Measurements from ENCODE around the gene GNAT2.

The GNAT2 gene

GRCh38 chr1:109615879-109616278, 3.5 kb downstream of the GNAT2 start:
- DNase-seq (ENCODE audit: insufficient read length, low spot score) (no peak), FAIRE-seq (no peak)

GRCh38 chr1:109613361-109614147, 5.9 kb downstream of the GNAT2 start:
- FAIRE-seq (no peak), DNase-seq (ENCODE audit: insufficient read length, low spot score) (no peak)

DNA sequence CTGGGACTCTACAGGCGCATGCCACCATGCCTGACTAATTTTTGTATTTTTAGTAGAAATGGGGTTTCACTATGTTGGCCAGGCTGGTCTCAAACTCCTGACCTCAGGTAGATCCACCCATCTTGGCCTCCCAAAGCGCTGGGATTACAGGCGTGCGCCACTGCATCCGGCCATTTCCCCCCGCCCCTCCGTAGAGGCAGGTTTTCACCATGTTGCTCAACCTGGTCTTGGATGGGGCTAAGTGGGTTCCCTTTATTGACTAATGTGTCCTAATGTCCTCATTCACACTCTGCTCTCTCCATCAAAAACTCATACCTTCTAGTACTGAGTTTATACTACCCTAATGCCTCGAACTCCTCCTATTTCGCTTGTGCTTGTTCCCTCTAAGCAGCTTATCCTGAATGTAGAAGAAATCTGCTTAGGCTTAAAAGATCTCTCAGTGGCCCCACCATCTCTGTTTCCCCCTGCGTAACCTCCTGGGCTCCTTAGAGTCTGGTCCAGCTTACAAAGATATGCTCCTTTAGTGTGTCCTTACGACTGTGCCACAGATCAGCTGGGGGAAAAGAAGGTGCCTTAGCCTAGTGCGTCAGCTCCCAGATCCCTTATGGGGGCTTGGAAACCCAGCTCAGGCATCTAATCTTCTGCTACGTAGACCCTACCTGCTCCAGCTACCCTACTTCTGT, 8.0 kb downstream of the GNAT2 start:
- DNase-seq (ENCODE audit: insufficient read length, low spot score) (no peak), FAIRE-seq (no peak)

GRCh38 chr1:109610609-109611307, 8.7 kb downstream of the GNAT2 start:
- DNase-seq (ENCODE audit: insufficient read length, low spot score) (no peak), FAIRE-seq (no peak)

DNA sequence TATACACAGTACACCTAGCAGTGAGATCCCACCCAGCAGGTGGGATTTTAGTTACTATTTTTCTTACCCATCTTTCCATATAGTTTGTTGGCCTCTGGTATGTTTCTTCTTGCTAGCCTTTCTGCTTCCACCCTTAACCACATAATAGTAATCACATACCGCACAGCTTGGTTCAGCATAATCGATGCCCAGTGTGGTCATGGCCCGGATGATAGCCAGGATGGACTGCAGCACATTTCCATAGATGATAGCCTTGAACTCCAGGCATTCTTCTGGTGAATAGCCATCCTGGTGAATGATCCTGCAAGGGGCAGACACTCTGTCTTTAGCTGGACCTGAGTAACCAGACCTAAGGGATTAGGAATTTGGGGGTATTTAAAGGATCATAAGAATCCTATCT, 9.5 kb downstream of the GNAT2 start:
- FAIRE-seq: no peak

DNA sequence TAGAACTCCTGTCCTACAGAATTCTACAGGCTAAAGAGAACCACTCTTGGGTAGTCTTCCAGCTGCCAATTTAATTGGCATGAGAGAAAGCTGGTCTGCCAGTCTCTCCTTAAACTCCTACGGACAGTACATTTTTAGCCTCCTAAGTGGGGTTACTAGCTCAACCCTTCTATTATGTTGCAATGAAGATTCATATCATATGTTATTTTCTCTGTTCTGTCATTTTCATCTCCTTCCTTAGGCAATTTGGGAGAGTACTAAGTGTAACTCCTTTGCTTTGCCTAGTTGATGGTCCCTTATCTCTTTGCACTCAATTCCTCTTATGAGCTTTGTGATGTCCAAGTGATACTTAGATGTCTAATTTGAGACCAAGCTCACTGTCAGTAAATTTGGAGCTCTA, 14.0 kb downstream of the GNAT2 start:
- no peak for DNase-seq (ENCODE audit: insufficient read length, low spot score)
- FAIRE-seq: no peak

More for the DNA sequence above, 9.5 kb downstream of the GNAT2 start:
- DNase-seq (ENCODE audit: insufficient read length, low spot score): no peak

GRCh38 chr1:109603229-109603628, 16.2 kb downstream of the GNAT2 start:
- DNase-seq (ENCODE audit: insufficient read length, low spot score) (no peak), FAIRE-seq (no peak)

GRCh38 chr1:109598655-109599054, 20.8 kb downstream of the GNAT2 start:
- no peak for DNase-seq (ENCODE audit: insufficient read length, low spot score)
- no peak for FAIRE-seq

DNA sequence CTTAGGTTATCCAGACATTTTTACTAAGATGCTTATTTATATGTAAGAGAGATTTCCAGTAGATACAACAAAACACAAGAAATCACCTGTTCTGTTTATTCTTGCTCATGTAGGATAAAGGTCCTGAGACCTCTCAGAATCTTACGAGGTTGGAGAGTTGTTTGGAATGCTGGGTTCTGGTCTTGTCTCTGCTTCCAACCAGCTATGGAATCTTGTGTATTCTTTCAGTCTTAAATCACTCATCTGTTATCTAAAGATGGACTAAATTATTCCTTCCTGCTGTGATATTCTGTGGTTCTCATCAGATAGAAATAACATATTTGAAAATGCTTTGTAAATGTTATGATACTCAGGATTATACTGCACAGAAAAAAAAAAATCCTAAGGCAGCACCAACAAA, 21.3 kb downstream of the GNAT2 start:
- no peak for DNase-seq (ENCODE audit: insufficient read length, low spot score)
- no peak for FAIRE-seq

DNA sequence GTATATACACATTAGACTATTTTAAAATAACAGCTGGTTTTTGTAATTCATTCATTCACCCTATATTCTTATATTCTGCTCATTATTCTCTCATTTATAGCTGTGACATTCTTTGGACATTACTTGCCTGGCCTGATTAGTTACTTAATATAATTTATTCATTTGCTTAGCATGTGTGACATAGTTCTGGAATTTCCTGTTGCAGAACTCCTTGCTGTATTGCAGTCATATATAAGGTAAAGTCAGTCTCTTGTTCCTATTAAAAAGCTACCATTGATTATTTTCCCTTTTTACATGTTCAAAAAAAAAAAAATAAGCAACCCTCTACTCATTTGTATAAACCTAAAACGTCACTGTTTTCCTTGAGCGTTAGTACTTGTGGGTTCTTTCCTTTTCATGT, 23.9 kb downstream of the GNAT2 start:
- FAIRE-seq: no peak

GRCh38 chr1:109592916-109593315, 26.5 kb downstream of the GNAT2 start:
- DNase-seq (ENCODE audit: insufficient read length, low spot score): no peak
- no peak for FAIRE-seq

More for the DNA sequence above, 23.9 kb downstream of the GNAT2 start:
- no peak for DNase-seq (ENCODE audit: insufficient read length, low spot score)

DNA sequence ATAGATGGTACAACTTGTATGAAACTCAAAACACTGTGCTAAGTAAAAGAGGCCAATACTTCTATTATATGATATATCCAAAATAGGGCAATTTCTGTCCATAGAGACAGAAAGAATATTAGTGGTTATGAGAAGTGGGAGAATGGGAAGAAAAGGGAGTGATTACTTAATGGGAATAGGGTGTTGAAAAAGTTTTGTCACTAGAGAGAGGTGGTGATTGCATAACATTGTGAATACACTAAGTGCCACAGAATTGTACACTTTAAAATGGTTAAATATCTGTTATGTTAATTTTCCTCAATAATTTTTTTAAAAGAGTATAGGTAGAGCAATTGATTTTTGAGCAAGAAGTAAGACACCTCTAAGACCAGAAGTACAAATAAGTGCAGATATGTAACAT, 29.7 kb downstream of the GNAT2 start:
- FAIRE-seq (no peak), DNase-seq (ENCODE audit: insufficient read length, low spot score) (no peak)

- DNase-seq (ENCODE audit: insufficient read length, low spot score) (no peak), FAIRE-seq (no peak)
Observed at GRCh38 chr1:109589177-109589576, 30.2 kb downstream of the GNAT2 start.

DNA sequence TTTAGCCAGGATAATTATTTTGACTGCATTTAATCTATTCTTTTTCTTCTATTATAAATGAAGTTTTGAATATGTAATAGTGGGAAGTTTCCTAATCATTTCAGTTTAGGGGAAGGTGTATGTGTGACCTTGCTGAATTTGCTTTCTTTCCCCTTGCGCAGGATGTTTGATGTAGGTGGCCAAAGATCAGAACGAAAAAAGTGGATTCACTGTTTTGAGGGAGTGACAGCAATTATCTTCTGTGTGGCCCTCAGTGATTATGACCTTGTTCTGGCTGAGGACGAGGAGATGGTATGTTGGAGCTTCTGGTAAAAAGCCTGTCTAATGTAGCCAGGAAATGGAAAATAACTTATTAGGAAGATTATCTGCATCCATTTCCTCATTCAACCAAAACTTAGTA, 33.4 kb downstream of the GNAT2 start:
- DNase-seq (ENCODE audit: insufficient read length, low spot score): no peak

GRCh38 chr1:109584766-109585165, 34.6 kb downstream of the GNAT2 start:
- DNase-seq (ENCODE audit: insufficient read length, low spot score) (no peak), FAIRE-seq (no peak)

More for the DNA sequence above, 33.4 kb downstream of the GNAT2 start:
- no peak for FAIRE-seq

GRCh38 chr1:109582021-109582420, 37.4 kb downstream of the GNAT2 start:
- FAIRE-seq: no peak

DNA sequence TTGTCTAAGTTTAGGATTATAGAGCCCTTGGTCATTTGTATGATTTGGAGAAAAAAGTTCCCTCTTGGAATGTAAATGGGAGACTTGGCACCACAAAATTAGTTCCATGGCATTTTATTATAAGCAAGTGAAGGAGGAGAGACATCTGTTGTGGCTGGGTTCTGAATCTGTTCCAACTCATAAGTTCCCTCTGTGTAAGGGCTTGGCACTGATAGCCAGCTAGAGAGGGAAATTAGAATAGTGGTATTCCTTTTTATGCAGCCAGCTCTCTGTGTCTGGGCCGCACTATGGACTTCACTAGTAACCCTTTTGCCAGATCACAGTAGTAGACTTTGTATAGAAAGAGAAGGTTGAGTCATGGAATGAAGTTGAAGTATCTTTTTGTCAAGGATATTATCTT, 39.9 kb downstream of the GNAT2 start:
- DNase-seq (ENCODE audit: insufficient read length, low spot score) (no peak), FAIRE-seq (no peak)

More at GRCh38 chr1:109582021-109582420, 37.4 kb downstream of the GNAT2 start:
- DNase-seq (ENCODE audit: insufficient read length, low spot score): no peak

GRCh38 chr1:109578947-109579443, 40.4 kb downstream of the GNAT2 start:
- FAIRE-seq (no peak), DNase-seq (ENCODE audit: insufficient read length, low spot score) (no peak)

DNA sequence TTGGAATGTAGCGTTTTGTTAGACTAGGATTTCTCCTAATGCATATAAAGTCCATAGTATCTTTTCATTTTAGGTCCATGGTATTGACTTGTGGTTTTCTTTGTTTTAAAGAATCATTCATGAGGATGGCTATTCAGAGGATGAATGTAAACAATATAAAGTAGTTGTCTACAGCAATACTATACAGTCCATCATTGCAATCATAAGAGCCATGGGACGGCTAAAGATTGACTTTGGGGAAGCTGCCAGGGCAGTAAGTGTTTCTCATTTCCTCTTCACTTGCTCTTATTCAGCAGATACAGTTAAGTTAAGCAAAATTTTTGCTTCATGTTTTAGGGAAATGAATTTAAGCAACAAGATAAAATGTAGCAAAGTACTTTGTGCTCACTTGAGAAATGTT, 45.6 kb downstream of the GNAT2 start:
- no peak for FAIRE-seq
- no peak for DNase-seq (ENCODE audit: insufficient read length, low spot score)

DNA sequence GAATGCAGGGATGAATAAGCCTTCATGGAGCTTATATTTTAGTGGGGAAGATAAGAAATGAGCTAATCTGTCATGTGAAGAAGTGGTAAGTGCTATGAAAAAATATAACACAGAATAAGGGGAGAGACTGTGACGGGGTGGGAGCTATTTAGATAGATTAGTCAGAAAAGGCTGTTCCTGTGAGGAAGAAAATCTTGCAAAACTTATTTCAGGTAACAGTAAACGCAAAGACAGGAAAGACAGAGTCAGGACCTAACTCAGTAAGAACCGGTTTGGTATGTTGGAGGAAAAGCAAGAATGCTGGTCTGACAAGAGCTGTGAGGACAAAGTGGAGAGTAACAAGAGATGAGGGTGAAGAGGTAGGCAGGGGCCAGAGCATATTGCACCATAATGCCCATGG, 49.0 kb downstream of the GNAT2 start:
- no peak for FAIRE-seq
- DNase-seq (ENCODE audit: insufficient read length, low spot score): no peak

GRCh38 chr1:109569323-109569722, 50.1 kb downstream of the GNAT2 start:
- no peak for DNase-seq (ENCODE audit: insufficient read length, low spot score)
- no peak for FAIRE-seq
